HG03354 (cell line): ENCODE results near the gene RCL1.

Source experiments
- ATAC-seq: cut with Tn5 transposase; IDR thresholded peaks from one replicate; pipeline ENCODE4 v1.9.1; 2021; ENCODE audit warnings: mild to moderate bottlenecking; ENCODE audit not compliant: unreplicated experiment, poor library complexity, severe bottlenecking

Gene RCL1

DNA sequence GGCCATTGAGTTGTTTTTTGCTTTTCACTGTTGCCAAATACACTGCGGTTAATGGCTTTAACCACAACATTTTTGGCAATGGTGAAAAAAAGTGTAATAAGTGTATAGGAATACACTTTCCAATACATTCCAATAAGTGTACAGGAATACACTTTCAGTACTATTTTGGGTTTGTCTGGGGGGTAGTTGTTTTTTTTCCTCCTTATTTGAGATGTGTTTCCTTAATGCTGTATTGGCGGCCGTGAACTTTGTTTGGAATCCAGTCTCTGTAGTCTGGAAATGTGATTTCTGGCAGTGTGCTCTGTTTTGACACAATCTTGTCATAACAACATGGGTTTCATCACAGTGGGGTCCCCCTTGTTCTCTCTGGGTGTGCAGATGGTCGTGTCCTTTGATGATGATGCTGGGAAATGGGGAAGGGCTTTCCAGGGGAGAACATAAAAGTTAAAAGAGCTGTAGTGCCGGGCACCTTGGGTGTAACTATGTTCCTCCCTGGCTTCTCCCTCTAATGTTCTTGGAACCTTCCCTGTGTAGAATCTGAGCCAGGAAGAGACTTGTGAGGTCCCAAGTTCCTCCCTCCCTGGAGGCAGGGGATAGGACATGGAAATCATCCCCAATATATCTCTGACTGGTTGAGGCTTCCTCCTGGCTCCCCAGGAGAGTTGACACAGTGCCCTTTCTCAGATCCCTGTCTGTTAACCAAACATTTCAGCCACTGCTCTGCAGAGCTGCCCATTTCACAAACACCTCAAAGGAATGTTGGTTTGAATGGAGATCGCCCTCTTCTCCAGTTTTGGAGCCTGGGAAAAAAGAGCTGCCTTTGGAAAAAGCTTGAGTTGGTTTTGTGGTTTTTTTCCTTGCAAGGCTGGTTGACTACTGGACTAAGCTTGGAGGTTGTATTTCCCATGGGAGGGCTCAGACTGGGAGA, 44.8 kb downstream of the RCL1 start:
- no peak for ATAC-seq

DNA sequence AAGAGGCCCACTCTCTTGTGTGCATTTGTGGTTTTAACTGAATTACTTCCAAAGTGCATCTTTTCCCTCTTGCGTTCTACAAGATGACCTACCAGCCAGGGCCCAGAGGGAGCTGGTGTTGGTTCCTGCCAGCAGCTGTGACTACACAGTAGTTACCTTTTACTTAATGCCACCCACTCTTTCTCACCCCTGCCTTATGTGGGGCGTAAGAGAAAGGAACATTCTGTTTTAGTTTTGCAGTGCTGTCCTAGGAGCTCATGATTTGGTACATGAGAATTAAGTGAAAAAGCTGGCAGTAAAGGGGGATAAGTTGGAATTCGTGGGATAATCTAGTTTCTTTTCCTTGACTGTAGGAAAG, 45.4 kb downstream of the RCL1 start:
- ATAC-seq: no peak

DNA sequence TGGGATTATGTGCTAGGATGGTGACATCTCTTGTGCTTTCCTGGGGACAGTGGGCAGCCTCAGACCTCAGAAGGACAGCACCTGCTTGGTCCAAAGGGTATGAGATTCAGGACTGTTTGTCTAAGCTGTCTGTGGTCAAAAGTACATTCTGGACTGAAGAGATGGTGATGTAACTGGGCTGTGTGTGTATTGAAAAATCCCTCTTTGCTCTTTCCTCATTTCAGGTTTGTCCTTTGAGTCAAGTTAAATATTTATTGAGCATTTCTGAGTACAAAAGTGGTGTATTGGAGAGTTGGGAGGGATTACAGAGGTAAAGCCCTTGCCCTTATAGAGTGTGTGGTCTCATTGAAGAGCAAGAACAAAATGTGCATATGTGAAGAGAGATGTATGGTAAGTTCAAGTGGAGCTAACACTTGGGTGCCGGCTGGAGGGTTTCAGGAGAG, 46.7 kb downstream of the RCL1 start:
- ATAC-seq: no peak

DNA sequence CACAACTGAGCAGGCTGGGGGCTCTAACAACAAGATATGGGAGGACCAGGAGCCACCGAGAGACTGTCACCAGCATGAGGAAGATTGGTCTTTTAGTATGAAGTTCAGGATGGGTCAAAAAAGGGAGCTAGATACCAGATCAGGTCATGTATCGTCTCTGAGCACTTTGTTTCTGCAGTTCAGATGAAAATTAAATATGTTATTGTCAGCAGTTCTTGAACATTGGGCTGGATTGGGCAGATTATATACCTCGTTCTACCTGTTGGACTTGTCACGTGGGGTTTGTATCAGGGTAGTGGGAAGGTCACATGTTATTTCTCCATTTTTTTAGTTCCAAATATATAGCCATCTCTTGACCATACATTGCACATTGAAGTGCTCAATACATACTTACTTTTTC, 47.3 kb downstream of the RCL1 start:
- no peak for ATAC-seq

DNA sequence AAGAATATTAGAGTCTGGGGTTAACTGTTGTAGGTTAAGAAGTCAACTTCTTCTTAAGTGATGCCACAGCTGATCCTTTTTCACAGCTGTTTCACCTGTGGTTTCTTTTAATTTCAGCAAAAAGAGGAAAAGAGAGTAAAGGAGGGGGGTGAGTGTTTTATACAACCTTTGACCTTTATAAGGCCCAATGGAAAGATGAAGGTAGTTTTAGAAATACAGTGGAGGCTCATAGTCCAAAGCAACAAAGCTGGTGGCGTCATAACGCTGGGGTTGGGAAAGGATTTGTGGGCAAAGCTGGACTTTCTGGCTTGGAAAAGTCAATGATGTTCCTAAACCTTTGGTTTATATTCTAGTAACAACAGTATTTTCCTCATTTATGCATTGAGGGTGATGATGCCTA, 49.5 kb downstream of the RCL1 start:
- ATAC-seq: no peak

DNA sequence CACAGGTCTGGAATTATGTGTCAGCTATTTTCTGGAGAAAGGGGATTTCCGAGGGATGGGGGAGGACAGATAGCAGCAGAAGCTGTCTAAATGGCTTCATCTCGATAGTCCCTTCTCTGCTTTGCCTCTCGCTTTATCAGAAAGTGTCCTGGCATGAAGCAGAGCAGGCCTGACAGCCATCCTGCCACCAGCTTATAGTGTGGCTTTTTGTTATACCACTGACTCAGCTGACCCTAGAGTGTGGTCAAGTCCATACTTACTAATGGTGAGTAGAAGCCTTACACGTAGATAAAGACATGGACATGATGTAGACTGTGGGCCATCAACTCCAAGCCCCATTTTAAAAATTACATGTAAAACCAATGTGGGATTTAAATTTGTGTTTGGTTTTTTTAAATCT, 50.0 kb downstream of the RCL1 start:
- no peak for ATAC-seq

DNA sequence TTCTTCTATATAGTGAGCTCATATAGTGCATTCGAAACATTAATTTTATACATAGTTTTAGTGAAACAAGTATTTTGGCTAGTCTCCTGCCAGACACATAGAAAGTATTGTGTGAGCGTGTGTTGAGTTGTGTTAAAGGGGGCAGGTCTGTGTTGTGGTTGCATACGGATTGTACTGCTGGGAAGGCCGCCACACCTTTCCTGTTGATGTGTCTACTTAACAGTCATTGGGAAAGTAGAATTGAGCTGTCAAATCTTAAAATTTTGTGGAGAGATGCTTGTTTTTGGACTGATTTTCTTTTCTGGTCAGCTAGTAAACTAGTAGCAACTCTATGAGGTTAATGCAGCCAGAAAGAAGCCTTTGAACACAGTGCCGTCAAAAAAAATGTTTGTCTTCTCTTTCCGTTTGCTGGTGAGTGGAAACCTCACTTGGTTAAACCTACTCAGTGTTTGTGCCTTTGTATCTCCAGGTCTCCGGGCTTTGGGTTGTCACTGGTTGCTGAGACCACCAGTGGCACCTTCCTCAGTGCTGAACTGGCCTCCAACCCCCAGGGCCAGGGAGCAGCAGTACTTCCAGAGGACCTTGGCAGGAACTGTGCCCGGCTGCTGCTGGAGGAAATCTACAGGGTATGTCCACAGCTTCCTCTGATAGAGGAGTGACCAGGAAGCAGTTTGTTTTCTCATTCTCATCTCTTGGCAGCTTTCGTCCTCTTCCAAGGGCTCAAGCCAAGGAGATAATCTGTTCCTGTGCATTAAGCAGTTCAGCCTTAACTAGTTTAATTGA, 51.5 kb downstream of the RCL1 start:
- ATAC-seq: no peak

DNA sequence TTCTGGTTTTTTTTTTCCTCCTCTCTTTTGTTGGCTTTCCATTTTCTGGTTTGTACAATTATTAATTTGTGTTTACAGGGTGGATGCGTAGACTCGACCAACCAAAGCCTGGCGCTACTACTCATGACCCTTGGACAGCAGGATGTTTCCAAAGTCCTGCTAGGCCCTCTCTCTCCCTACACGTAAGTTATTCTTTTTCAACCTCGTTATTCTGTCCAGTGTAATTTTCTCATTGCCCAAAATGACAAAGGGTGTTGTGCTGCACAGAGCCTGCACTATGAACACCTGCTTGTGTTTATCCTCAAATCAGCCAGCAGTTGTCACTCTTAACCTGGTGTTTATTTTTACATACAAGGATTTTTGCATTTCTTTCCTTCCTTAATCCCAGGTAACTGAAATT, 56.6 kb downstream of the RCL1 start:
- no peak for ATAC-seq

DNA sequence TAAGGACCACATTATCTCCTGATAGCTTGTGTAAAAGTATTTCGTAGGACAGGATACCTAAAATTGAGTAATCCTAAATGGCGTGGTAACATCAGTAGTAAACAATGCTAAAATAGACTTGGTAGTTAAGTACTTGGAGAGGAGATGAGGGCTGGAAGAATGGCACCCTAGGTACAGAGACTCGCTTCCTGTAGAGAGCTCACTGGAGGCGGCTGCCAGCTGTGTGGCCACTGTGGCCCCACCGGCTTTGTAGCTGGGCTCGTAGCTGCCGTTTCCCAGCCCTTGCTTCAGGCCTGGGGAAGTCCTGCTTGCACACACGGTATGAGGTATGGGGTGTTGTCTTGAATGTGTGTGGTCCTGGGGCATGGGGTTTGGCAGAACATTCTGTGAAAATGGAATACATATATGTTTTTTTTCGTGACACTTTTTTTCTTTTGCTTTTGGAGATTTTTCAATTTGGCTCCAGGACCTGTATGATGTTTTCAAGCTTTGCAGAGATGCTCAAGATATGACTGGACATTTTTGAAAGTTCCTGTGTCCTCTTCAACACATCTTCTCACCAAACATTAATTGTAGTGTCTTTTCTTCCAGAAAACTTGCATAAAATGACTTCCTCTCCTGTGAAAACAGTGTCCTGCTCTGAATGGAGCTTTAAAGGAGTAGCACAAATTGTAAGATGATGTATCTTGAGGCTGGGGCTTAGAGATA, 58.0 kb downstream of the RCL1 start:
- no peak for ATAC-seq

DNA sequence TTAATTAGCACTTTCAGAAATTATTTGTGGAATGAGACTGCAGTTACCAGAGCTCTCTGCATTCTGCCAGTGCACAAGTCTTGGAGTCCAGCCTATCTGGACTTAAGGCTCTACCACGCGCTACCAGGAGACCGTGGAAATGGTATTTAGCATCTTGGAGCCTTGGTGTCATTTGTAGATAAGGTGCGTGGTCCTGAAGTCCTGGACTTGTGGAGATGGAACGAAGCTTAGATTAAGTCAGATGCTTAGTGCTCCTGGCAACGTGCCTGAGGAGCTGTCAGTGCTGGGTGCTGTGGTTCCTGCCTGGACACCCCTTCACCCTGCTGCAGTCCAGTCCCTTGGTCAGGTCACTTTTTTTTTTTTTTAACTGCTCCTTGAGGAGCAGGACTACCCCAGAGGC, 59.7 kb downstream of the RCL1 start:
- ATAC-seq: no peak

DNA sequence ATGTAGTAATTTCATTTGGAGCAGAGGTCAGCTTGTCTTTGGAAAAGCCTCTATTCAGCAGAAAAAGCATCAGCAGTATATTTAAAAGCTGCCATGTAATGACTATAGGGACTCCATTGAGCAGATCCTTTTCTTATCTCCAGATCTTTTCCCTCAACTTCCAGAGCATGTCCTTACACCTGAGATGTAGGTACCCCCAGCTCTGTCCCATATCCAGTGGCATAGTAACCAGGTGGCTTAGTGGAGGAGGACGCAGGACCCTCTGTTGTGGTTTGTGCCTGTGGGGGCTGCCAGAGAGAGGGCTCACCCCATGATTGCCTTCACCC, 61.5 kb downstream of the RCL1 start:
- ATAC-seq: no peak

DNA sequence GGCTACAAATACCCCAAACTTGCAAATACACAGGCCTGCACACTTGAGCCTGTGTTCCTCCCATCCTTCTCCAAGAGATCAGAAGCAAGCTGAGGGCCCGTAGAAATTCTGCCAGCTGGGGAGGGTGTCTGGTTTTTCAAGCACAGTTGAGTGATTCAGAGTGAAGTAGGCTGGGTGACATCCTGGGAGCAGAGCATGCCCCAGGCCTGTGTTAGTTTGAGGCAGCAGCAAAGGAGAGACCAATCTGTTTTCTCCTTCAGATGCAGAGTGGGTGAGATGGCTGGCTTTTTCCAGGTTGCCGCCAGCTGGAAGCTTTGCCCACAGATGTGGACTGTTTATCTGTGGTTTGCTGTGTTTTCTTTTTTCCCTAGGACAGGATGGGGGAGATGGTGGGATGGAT, 63.1 kb downstream of the RCL1 start:
- ATAC-seq: no peak

DNA sequence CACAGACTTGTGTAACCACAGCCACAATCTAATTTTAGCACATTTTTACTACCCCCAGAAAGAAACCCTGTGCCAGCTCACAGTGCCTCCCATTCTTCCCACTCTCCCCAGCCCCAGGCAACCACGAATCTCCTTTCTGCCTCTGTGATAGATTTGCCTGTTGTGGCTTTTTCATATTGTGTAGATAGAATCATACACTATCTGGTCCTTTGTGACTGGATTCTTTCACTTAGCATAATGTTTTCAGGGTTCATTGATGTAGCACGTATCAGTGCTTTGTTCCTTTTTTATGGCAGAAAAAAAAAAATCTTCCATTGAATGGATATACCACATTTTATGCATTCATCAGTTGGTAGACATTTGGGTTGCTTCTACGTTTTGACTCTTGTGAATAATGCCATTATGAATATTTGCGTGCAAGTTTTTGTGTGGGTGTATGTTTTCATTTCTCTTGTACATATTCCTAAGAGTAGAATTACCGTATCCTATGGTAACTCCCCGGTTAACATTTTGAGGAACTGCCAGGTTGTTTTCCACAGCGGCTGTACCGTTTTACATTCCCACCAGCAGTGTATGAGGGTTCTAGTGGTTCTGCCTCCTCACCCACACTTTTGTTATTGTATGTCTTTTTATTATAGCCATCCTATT, 64.5 kb downstream of the RCL1 start:
- ATAC-seq: no peak

DNA sequence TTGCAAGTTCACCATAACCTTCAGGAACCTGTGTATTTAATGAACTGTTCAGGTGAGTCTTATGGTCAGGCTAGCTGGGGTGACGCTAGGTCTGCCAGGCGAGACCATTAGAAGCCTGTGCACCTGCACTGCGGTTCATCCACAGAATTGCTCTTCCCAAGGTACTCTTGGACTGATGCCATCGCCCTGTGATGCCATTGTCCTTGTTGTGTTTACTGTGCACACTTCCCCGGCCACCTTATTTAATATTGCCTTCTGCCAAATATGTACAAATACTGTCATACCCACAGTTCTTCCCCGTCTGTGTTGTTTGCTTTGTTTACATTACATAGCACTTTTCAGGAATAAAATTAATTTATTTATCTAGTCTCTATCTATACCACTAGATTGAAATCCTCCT, 66.3 kb downstream of the RCL1 start:
- ATAC-seq: no peak

DNA sequence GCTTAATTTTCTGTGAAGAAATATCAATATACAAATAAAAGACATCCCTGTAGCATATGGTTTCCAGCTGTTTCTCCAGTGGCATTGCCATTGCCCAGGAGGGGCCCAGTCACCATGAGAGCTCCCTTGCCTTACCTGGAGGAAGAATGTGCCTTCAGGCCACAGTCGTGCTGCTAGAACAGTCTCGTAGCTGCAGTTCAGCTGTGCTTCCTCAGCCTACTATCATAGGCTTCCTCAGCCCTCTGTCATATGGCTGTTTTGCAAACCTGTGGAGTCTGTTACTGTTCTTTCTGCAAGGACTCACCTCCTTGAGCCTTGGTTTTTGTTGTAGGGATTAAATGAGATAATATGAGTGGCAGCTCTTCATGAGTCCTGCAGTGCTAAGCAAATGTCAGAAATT, 67.6 kb downstream of the RCL1 start:
- ATAC-seq: no peak

DNA sequence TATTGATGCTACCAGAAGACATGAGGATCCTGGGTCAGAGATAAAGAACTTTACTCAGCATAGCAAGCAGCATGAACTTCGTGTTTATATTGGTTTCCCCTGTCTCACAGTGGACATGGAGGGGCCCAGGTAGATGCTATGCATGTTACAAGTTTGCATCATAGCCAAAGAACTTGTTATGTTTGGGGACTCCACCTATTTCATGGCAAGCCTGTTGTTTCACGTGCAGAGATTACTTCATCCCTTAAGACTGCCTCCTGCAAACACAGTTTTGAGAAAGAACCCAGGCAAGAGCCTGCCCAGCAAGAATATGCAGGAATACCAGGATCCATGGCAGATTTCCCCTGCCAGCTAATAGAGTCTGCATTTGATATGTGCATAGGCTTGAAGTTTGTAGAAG, 68.4 kb downstream of the RCL1 start:
- no peak for ATAC-seq

DNA sequence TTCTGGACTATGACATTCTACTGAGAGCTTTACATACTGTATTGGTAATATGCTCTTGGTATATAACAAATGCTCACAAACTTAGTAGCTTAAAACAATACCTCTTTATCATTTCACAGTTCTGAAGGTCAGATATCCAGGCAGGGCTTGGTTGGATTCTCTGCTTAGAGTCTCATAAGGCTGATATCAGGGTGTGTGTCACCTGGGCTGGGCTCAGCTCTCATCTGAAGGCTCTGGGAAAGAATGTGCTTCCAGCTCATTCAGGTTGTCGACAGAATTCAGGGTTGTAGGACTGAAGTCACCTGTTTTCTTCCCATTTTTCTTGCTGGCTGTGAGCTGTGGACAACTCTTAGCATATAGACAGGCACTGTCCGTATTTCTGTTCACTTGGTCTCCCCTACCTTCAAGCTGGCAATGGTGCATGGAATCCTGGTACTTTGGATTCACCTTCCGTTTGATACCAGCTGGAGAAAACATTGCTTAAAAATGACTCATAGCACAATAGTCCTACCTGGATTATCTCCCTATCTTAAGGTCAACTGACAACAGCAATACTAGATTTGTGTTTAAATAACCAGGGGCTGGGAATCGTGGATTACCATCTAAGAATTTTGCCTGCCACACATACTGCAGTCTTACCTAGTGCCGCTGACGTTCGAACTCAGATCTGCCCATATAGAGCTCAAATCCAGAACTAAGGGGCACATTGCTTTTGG, 69.2 kb downstream of the RCL1 start:
- ATAC-seq: no peak

DNA sequence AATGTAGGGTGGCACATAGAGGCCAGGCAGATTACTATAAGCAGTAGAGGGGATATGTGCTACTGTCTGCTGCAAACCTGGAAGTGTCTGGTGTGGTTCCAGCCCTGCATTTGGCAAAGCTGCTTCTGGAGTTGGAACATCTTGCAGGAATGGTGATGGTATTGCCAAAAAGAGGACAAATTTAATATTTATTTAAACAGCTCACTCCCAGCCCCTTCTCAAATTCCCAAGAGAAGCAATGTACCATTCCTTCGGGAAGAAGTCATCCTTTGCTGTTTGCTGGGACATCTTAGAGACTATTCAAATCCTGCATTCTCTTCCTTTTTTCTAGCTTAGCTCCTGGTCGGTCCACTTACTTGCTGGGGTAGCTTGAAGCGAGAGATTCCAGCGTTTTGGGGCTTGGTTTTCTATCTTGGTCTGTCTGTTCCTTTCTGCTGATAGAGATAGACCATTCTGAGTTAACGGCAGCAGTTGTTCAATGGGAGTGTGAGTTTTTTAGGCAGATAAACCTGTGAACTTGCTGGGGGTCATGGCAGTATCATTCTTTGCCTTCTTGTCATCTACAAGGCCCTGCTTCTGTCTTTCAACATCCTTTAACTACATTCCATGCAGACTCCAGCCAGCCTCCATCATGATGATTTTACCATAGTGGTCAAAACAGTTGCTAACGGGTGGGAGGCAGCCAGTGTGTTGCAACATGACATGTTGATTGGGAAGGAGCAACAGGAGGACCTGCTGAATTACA, 69.9 kb downstream of the RCL1 start:
- no peak for ATAC-seq

DNA sequence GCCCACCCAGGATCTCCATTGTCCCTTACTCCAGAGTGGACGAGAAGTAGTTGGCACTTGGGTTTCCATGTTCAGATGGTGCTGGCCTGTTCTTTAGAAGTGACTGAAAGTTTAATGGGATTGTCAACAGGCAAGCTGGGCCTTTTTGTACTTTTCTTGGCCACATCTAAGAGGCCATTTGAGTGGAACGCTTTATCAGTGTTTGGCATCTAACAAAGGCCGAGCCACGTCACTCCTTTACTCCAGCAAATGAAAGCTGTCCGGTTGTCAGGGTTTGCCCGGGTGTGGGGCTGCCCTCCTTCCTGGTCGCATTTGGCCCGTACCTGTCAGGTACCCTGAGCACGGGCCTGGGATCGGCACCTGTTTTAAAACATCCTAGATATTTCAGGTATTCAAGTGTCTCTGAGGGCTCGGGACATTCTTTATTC, 71.5 kb downstream of the RCL1 start:
- ATAC-seq: no peak
